GM18511 (cell line): Measurements from ENCODE around the gene AGFG1.
A peak's percentile ranks its signal among the peaks of the same experiment; 100 is the strongest.

Experiments
- ATAC-seq: cut with Tn5 transposase; IDR thresholded peaks from one replicate; pipeline ENCODE4 v1.9.1; 2021; ENCODE audit warnings: mild to moderate bottlenecking, moderate library complexity; ENCODE audit not compliant: unreplicated experiment

Gene AGFG1

DNA sequence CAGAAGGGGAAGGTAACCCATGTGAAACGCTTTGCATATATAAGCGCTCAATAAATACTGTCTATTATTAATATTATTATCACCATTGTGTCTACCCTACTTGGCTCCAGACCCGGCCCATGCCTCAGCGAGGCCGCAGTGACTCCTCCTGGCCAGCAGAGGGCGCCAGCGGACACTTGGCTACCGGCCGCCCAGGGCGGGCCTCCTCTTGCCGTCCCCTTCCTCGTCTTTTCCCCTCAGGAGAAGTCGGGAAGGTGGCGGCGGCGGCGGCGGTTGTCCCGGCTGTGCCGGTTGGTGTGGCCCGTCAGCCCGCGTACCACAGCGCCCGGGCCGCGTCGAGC lies at the start of gene AGFG1:
AGFG1 (plus strand) TSS at position 233 of the 341 bp plus-strand sequence. CDS start 266 bp downstream, outside the sequence.
- ATAC-seq: peak; percentile 87

- no peak for ATAC-seq
These were observed 48.1 kb upstream of the AGFG1 start for GRCh38 chr2:227423656-227424499.

- ATAC-seq: no peak
These were observed 43.1 kb upstream of the AGFG1 start for GRCh38 chr2:227428731-227429285.

GRCh38 chr2:227430639-227431038 lies 41.3 kb upstream of the AGFG1 start:
- no peak for ATAC-seq

GRCh38 chr2:227433171-227433570 lies 38.8 kb upstream of the AGFG1 start:
- no peak for ATAC-seq

GRCh38 chr2:227436436-227437174 lies 35.4 kb upstream of the AGFG1 start:
- no peak for ATAC-seq

GRCh38 chr2:227439214-227439613 lies 32.7 kb upstream of the AGFG1 start:
- no peak for ATAC-seq

DNA sequence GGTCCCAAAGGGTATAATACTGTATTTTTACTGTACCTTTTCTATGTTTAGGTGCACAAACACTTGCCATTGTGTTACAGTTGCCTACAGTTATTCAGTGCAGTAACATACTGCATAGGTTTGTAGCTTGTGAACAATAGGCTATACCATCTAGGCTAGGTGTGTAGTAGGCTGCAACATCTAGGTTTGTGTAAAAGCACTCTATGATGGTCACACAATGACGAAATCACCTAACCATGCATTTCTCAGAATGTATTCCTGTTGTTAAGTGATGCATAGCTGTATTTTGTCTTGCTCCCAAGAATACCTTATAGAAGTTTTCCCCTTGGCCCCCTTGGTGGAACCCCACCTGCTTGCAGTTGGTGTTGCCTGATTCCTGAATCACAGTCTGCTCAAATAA lies 29.3 kb upstream of the AGFG1 start:
- no peak for ATAC-seq

- no peak for ATAC-seq
These were observed 27.9 kb upstream of the AGFG1 start for GRCh38 chr2:227443889-227444568.

DNA sequence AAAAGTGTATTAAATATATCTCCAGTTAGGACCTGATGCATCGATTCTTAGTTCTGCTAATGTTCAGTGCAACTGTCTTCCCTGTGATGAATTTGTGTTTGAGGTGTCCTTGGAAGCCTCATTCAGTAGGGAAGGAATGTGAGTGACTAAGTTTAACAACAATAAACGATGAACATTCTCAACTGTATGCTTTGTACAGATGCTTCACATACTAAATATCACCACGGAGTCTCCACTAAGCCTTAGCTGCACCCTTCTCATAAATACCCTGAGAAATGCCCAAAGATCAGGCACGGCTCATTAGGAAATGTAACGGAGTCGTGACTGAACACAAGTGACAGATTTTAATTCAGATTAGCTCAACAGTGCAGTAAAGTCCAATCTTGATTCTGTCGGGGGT lies 24.4 kb upstream of the AGFG1 start:
- no peak for ATAC-seq

DNA sequence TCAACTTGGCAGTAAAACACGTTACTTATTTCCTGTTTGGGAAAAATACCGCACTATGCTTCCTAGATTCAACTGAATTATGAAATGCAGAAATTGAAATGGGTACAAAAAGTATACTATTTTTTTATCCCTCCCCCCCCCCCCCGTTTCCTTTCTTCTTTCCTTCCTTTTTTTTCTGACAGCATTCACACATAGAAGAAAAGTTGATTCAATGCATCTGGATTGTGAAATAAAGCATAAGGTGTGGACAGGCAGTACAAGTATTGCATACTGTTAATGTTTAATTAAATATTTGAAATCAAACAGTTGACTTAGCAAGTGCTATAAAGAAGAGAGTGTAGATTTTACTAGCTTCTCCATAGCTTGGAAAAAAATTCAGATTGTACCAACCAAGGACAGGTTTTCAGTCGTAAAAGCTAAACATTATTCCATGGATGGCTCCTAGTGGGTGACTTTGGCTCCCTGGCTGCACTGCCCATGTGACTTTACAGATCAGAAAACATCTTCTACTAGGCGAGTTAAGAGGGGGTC lies 21.6 kb upstream of the AGFG1 start:
- ATAC-seq: no peak

- no peak for ATAC-seq
These were observed 20.9 kb upstream of the AGFG1 start for GRCh38 chr2:227450926-227451654.

- ATAC-seq: no peak
These were observed 20.3 kb upstream of the AGFG1 start for GRCh38 chr2:227451655-227451992.

GRCh38 chr2:227453810-227454209 lies 18.1 kb upstream of the AGFG1 start:
- ATAC-seq: no peak

DNA sequence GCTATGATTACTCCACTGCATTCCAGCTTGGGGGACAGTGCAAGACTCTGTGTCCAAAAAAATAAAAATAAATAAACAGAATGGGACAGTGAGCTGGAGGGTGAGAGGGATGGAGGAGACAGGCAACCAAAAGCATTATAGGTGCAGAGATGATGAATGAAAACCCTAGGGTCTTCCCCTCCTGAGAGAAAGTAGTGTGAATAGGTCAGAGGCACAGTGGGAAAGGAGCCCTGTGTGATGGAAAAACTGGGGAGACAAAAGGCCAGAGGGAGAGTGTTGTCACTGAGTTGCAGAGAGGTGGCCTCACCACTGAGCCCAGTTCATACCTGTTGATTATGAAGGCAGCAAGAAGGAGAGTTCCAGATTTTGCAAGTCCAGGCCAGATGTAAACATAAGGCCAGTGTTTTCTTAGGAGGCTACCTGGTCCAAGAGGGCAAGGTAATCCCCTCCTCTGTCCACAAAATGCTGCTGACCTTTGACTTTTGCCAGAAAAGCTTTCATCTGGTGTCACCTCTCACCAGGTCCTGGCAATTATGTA lies 17.6 kb upstream of the AGFG1 start:
- ATAC-seq: no peak

- no peak for ATAC-seq
These were observed 16.8 kb upstream of the AGFG1 start for GRCh38 chr2:227455200-227455599.

- no peak for ATAC-seq
These were observed 15.9 kb upstream of the AGFG1 start for GRCh38 chr2:227456102-227456501.

DNA sequence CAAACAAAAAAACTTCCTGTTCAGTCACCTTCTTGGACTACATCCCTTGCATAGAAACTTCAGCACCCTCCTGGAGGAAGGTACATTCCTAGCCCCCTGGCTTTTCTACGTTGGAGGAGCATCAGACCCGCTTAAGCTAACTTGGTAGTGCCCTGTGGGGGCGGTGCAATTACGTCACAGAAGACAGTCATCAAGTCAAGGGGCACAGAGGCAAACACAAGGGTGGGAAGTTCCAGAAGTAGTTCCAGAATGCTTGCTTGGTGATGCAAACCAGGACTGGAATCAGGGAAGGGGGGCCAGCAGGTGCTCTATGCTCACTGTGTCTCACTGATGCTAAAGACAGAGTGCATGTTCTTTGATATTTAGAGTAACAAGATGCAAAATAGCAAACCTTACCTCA lies 15.2 kb upstream of the AGFG1 start:
- no peak for ATAC-seq

DNA sequence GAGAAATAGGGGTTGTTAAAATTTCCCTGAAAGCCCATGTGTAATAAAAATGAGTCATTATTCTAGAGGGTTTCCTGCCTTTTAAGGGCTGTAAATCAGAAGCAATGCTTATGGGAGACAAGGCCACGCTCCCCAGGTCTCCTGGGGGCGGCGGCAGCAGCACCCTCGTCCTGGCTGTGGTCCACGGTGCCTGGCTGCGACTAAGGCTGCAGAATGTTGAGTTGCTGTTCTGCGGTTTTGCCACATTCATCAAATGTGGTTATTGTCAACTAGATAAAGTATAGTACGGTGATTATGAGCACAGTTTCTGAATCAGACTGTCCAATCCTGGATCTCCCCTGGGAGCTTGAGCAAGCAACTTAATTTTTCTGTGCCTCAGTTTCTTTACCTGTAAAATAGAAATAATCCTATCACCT lies 11.9 kb upstream of the AGFG1 start:
- peak; percentile 44 for ATAC-seq

DNA sequence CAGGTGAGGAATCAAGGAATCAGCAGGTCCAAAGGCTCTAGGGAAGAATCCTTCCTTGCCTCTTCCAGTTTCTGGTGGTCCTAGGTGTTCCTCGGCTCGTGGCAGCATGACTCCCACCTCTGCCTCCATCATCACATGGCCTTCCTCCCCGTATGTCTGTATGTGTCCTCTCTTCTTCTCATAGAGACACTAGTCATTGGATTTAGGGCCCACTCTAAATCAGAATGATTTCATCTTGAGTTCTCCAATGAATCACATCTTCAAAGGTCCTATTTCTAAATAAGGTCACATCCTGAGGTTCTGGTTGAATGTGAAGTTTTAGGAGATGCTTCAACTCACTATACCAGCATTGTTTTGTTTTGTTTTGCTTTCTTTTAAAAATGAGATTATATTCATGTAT lies 11.1 kb upstream of the AGFG1 start:
- ATAC-seq: no peak
